ENCODE data around the gene CCNH. TPM values are rescaled to one million over a fixed set of nuclear protein-coding genes. Genes with fewer than 3 reads are reported as not detected.
A peak's percentile ranks its signal among the peaks of the same experiment; 100 is the strongest.

Gene CCNH
- polyA plus RNA-seq, 4 donors = 32.2 to 54.3 (median 38.5) TPM

- DNase-seq = peak; percentile 16 to 50
- FAIRE-seq = peak; percentile 39
- Histone ChIP-seq H3K9me3 (ENCODE audit: control insufficient read depth in 2 of 2, insufficient read depth in 1 of 2, low read depth in 1 of 2, low read length in 1 of 2) (peaks cover 0 to 3% of the 10 kb centered on the region in 2 donors), H3K4me3 (ENCODE audit: low read depth in 1 of 3, low read length in 3 of 3) (no peak overlapping the region), H3K27me3 (ENCODE audit: control insufficient read depth in 3 of 3, insufficient read depth in 3 of 3, low read length in 3 of 3) (no peaks in the 10 kb centered on the region), H3K36me3 (ENCODE audit: control insufficient read depth in 3 of 3, insufficient read depth in 2 of 3, low read depth in 1 of 3, low read length in 3 of 3) (peaks cover 7 to 18% (median 12%) of the 10 kb centered on the region in 3 donors), H3K4me1 (ENCODE audit: control insufficient read depth in 3 of 3, insufficient read depth in 2 of 3, low read depth in 1 of 3, low read length in 2 of 3) (no peaks in the 10 kb centered on the region), H3K27ac (ENCODE audit: low read depth in 1 of 3, low read length in 2 of 3) (peak overlapping the region in 1 of 3 donors; percentile 27)
- 50 to 66% (median 54%) methylated on average over 4 of the region's 4 CpGs for WGBS, 3 donors
Measured at GRCh38 chr5:87400305-87400899, 12.3 kb downstream of the CCNH start.

- no peak overlapping the region for H3K4me3 ChIP-seq (ENCODE audit: low read depth in 1 of 3, low read length in 3 of 3)
- peaks cover 0 to 3% of the 10 kb centered on the region in 2 donors for H3K9me3 ChIP-seq (ENCODE audit: control insufficient read depth in 2 of 2, insufficient read depth in 1 of 2, low read depth in 1 of 2, low read length in 1 of 2)
- no peaks in the 10 kb centered on the region for H3K27me3 ChIP-seq (ENCODE audit: control insufficient read depth in 3 of 3, insufficient read depth in 3 of 3, low read length in 3 of 3)
- no peak overlapping the region for H3K27ac ChIP-seq (ENCODE audit: low read depth in 1 of 3, low read length in 2 of 3)
- 63 to 78% (median 70%) methylated on average over 2 of the region's 2 CpGs for WGBS, 3 donors
- FAIRE-seq = no peak
- peaks cover 7 to 19% (median 7%) of the 10 kb centered on the region in 3 donors for H3K36me3 ChIP-seq (ENCODE audit: control insufficient read depth in 3 of 3, insufficient read depth in 2 of 3, low read depth in 1 of 3, low read length in 3 of 3)
- no peak for DNase-seq
- H3K4me1 ChIP-seq (ENCODE audit: control insufficient read depth in 3 of 3, insufficient read depth in 2 of 3, low read depth in 1 of 3, low read length in 2 of 3) = no peaks in the 10 kb centered on the region
Measured at GRCh38 chr5:87399720-87400119, 13.0 kb downstream of the CCNH start.

GRCh38 chr5:87398981-87399614, 13.6 kb downstream of the CCNH start:
- H3K27ac ChIP-seq (ENCODE audit: low read depth in 1 of 3, low read length in 2 of 3) = no peak overlapping the region
- no peak overlapping the region for H3K4me3 ChIP-seq (ENCODE audit: low read depth in 1 of 3, low read length in 3 of 3)
- DNase-seq (peak; percentile 11 to 64), FAIRE-seq (no peak)
- peaks cover 7 to 19% (median 7%) of the 10 kb centered on the region in 3 donors for H3K36me3 ChIP-seq (ENCODE audit: control insufficient read depth in 3 of 3, insufficient read depth in 2 of 3, low read depth in 1 of 3, low read length in 3 of 3)
- no peaks in the 10 kb centered on the region for H3K4me1 ChIP-seq (ENCODE audit: control insufficient read depth in 3 of 3, insufficient read depth in 2 of 3, low read depth in 1 of 3, low read length in 2 of 3)
- no peaks in the 10 kb centered on the region for H3K27me3 ChIP-seq (ENCODE audit: control insufficient read depth in 3 of 3, insufficient read depth in 3 of 3, low read length in 3 of 3)
- WGBS, 3 donors = 31 to 74% (median 47%) methylated on average over 5 of the region's 5 CpGs
- peaks cover 0 to 3% of the 10 kb centered on the region in 2 donors for H3K9me3 ChIP-seq (ENCODE audit: control insufficient read depth in 2 of 2, insufficient read depth in 1 of 2, low read depth in 1 of 2, low read length in 1 of 2)

GRCh38 chr5:87394411-87395165, 18.1 kb downstream of the CCNH start:
- Histone ChIP-seq H3K4me1 (ENCODE audit: control insufficient read depth in 3 of 3, insufficient read depth in 2 of 3, low read depth in 1 of 3, low read length in 2 of 3) (peaks cover 0 to 8% (median 0%) of the 10 kb centered on the region in 3 donors), H3K9me3 (ENCODE audit: control insufficient read depth in 2 of 2, insufficient read depth in 1 of 2, low read depth in 1 of 2, low read length in 1 of 2) (no peaks in the 10 kb centered on the region), H3K4me3 (ENCODE audit: low read depth in 1 of 3, low read length in 3 of 3) (no peak overlapping the region), H3K27ac (ENCODE audit: low read depth in 1 of 3, low read length in 2 of 3) (no peak overlapping the region), H3K27me3 (ENCODE audit: control insufficient read depth in 3 of 3, insufficient read depth in 3 of 3, low read length in 3 of 3) (no peaks in the 10 kb centered on the region), H3K36me3 (ENCODE audit: control insufficient read depth in 3 of 3, insufficient read depth in 2 of 3, low read depth in 1 of 3, low read length in 3 of 3) (peaks cover 8 to 14% (median 11%) of the 10 kb centered on the region in 3 donors)
- 84 to 90% (median 86%) methylated on average over 3 of the region's 3 CpGs for WGBS, 3 donors
- FAIRE-seq (no peak), DNase-seq (no peak)

GRCh38 chr5:87393331-87393730, 19.4 kb downstream of the CCNH start:
- peaks cover 10 to 18% (median 11%) of the 10 kb centered on the region in 3 donors for H3K36me3 ChIP-seq (ENCODE audit: control insufficient read depth in 3 of 3, insufficient read depth in 2 of 3, low read depth in 1 of 3, low read length in 3 of 3)
- no peaks in the 10 kb centered on the region for H3K27me3 ChIP-seq (ENCODE audit: control insufficient read depth in 3 of 3, insufficient read depth in 3 of 3, low read length in 3 of 3)
- no peak for FAIRE-seq
- no peak overlapping the region for H3K27ac ChIP-seq (ENCODE audit: low read depth in 1 of 3, low read length in 2 of 3)
- no peaks in the 10 kb centered on the region for H3K9me3 ChIP-seq (ENCODE audit: control insufficient read depth in 2 of 2, insufficient read depth in 1 of 2, low read depth in 1 of 2, low read length in 1 of 2)
- H3K4me1 ChIP-seq (ENCODE audit: control insufficient read depth in 3 of 3, insufficient read depth in 2 of 3, low read depth in 1 of 3, low read length in 2 of 3) = peaks cover 0 to 11% (median 0%) of the 10 kb centered on the region in 3 donors
- no peak for DNase-seq
- no peak overlapping the region for H3K4me3 ChIP-seq (ENCODE audit: low read depth in 1 of 3, low read length in 3 of 3)
- 64 to 78% (median 75%) methylated on average over 2 of the region's 2 CpGs for WGBS, 3 donors

- DNase-seq = no peak
- peaks cover 0 to 11% (median 0%) of the 10 kb centered on the region in 3 donors for H3K4me1 ChIP-seq (ENCODE audit: control insufficient read depth in 3 of 3, insufficient read depth in 2 of 3, low read depth in 1 of 3, low read length in 2 of 3)
- no peak overlapping the region for H3K27ac ChIP-seq (ENCODE audit: low read depth in 1 of 3, low read length in 2 of 3)
- H3K4me3 ChIP-seq (ENCODE audit: low read depth in 1 of 3, low read length in 3 of 3) = no peak overlapping the region
- no peaks in the 10 kb centered on the region for H3K9me3 ChIP-seq (ENCODE audit: control insufficient read depth in 2 of 2, insufficient read depth in 1 of 2, low read depth in 1 of 2, low read length in 1 of 2)
- FAIRE-seq = no peak
- H3K36me3 ChIP-seq (ENCODE audit: control insufficient read depth in 3 of 3, insufficient read depth in 2 of 3, low read depth in 1 of 3, low read length in 3 of 3) = peaks cover 10 to 18% (median 11%) of the 10 kb centered on the region in 3 donors
- no peaks in the 10 kb centered on the region for H3K27me3 ChIP-seq (ENCODE audit: control insufficient read depth in 3 of 3, insufficient read depth in 3 of 3, low read length in 3 of 3)
- 60 to 78% (median 67%) methylated on average over 4 of the region's 4 CpGs for WGBS, 3 donors
Measured at GRCh38 chr5:87392801-87393200, 19.9 kb downstream of the CCNH start.

GRCh38 chr5:87392170-87392569, 20.6 kb downstream of the CCNH start:
- Histone ChIP-seq H3K9me3 (ENCODE audit: control insufficient read depth in 2 of 2, insufficient read depth in 1 of 2, low read depth in 1 of 2, low read length in 1 of 2) (no peaks in the 10 kb centered on the region), H3K36me3 (ENCODE audit: control insufficient read depth in 3 of 3, insufficient read depth in 2 of 3, low read depth in 1 of 3, low read length in 3 of 3) (peaks cover 7 to 16% (median 11%) of the 10 kb centered on the region in 3 donors), H3K4me1 (ENCODE audit: control insufficient read depth in 3 of 3, insufficient read depth in 2 of 3, low read depth in 1 of 3, low read length in 2 of 3) (peaks cover 0 to 11% (median 0%) of the 10 kb centered on the region in 3 donors), H3K27me3 (ENCODE audit: control insufficient read depth in 3 of 3, insufficient read depth in 3 of 3, low read length in 3 of 3) (no peaks in the 10 kb centered on the region), H3K27ac (ENCODE audit: low read depth in 1 of 3, low read length in 2 of 3) (no peak overlapping the region), H3K4me3 (ENCODE audit: low read depth in 1 of 3, low read length in 3 of 3) (no peak overlapping the region)
- DNase-seq (no peak), FAIRE-seq (no peak)
- 78 to 81% (median 80%) methylated on average over 1 of the region's 1 CpG for WGBS, 3 donors

- no peak overlapping the region for H3K27ac ChIP-seq (ENCODE audit: low read depth in 1 of 3, low read length in 2 of 3)
- no peak for DNase-seq
- no peaks in the 10 kb centered on the region for H3K9me3 ChIP-seq (ENCODE audit: control insufficient read depth in 2 of 2, insufficient read depth in 1 of 2, low read depth in 1 of 2, low read length in 1 of 2)
- H3K36me3 ChIP-seq (ENCODE audit: control insufficient read depth in 3 of 3, insufficient read depth in 2 of 3, low read depth in 1 of 3, low read length in 3 of 3) = peaks cover 5 to 11% (median 10%) of the 10 kb centered on the region in 3 donors
- FAIRE-seq = no peak
- 86% methylated on average over 5 of the region's 5 CpGs for WGBS, 3 donors
- H3K4me1 ChIP-seq (ENCODE audit: control insufficient read depth in 3 of 3, insufficient read depth in 2 of 3, low read depth in 1 of 3, low read length in 2 of 3) = peaks cover 0 to 11% (median 0%) of the 10 kb centered on the region in 3 donors
- no peaks in the 10 kb centered on the region for H3K27me3 ChIP-seq (ENCODE audit: control insufficient read depth in 3 of 3, insufficient read depth in 3 of 3, low read length in 3 of 3)
- no peak overlapping the region for H3K4me3 ChIP-seq (ENCODE audit: low read depth in 1 of 3, low read length in 3 of 3)
Measured at GRCh38 chr5:87390576-87391199, 22.0 kb downstream of the CCNH start.

Measured in small intestine (tissue), 7 donors.